CD4-positive, CD25-positive, alpha-beta regulatory T cell (primary cell): ENCODE measurements around the gene NT5C. TPM values are rescaled to one million over a fixed set of nuclear protein-coding genes. Genes with fewer than 3 reads are reported as not detected.

Experiments
- ATAC-seq, 2 donors: fragments of 150-1000 bp; cut with Tn5 transposase; one replicate each; pipeline ENCODE4 v1.10.0; 2021; ENCODE audit warnings: low read depth in 2 of 2, moderate number of reproducible peaks in 2 of 2, moderate library complexity in 1 of 2
- DNase-seq, 3 donors: peaks; one replicate each; pipeline versions ENCODE4 v3.0.0 to v3.0.0-alpha.2; 2012 to 2022; ENCODE audit warnings: mixed read lengths in 1 of 3
- H3K27ac ChIP-seq: one replicate; pipeline ENCODE4 v1.7.0; 2013; ENCODE audit warnings: mild to moderate bottlenecking, low read length; ENCODE audit not compliant: insufficient read depth, poor library complexity, severe bottlenecking
- H3K27me3 ChIP-seq: one replicate; pipeline ENCODE4 v1.7.0; 2013; ENCODE audit warnings: low read length; ENCODE audit not compliant: control insufficient read depth, insufficient read depth
- H3K36me3 ChIP-seq: one replicate; pipeline ENCODE4 v1.7.0; 2013; ENCODE audit warnings: mild to moderate bottlenecking, low read length, moderate library complexity; ENCODE audit not compliant: control insufficient read depth, insufficient read depth
- H3K4me1 ChIP-seq: 2 replicates; pipeline ENCODE4 v1.7.0; 2013; ENCODE audit warnings: mild to moderate bottlenecking, low read length; ENCODE audit not compliant: insufficient read depth, control insufficient read depth, poor library complexity, severe bottlenecking
- H3K4me3 ChIP-seq: one replicate; pipeline ENCODE4 v1.7.0; 2013; ENCODE audit warnings: low read depth, mild to moderate bottlenecking, low read length, moderate library complexity
- H3K9me3 ChIP-seq, 2 experiments: 1 replicate in 1 of 2; 2 replicates in 1 of 2; pipeline ENCODE4 v1.7.0; 2013; ENCODE audit warnings: low read length in 2 of 2, mild to moderate bottlenecking in 1 of 2, moderate library complexity in 1 of 2; ENCODE audit not compliant: control insufficient read depth in 2 of 2
- H3K27ac Mint-ChIP-seq, 3 donors: one replicate each; pipeline ENCODE4 v1.8.0; 2020 to 2022; ENCODE audit warnings: mild to moderate bottlenecking in 3 of 3, mixed read lengths in 3 of 3, moderate library complexity in 2 of 3
- H3K27me3 Mint-ChIP-seq: one replicate; pipeline ENCODE4 v1.8.0; 2022; ENCODE audit warnings: mild to moderate bottlenecking, mixed read lengths
- H3K36me3 Mint-ChIP-seq: one replicate; pipeline ENCODE4 v1.8.0; 2020; ENCODE audit warnings: mixed read lengths
- H3K4me1 Mint-ChIP-seq, 4 donors: one replicate each; pipeline ENCODE4 v1.8.0; 2020 to 2022; ENCODE audit warnings: mixed read lengths in 4 of 4, mild to moderate bottlenecking in 1 of 4
- H3K4me3 Mint-ChIP-seq, 4 donors: one replicate each; pipeline ENCODE4 v1.8.0; 2020 to 2022; ENCODE audit warnings: mild to moderate bottlenecking in 4 of 4, mixed read lengths in 4 of 4, moderate library complexity in 3 of 4
- H3K9me3 Mint-ChIP-seq, 7 donors: one replicate each; pipeline ENCODE4 v1.8.0; 2020 to 2022; ENCODE audit warnings: mixed read lengths in 7 of 7, mild to moderate bottlenecking in 3 of 7, moderate library complexity in 2 of 7
- polyA plus RNA-seq, 4 donors: library from polyadenylated mRNA; unstranded; fragments of 300-500 nt; fragmentation: Illumina TruSeq; gene quantifications; one replicate each; pipeline ENCODE4 v1.2.3, GENCODE V29; 2021
- total RNA-seq: library from RNA; stranded (reverse); gene quantifications from one replicate; pipeline ENCODE4 v1.2.3, GENCODE V29; 2022

The NT5C gene
- total and polyA plus RNA-seq, 5 donors from 2014 or later = 31.6 to 66.9 (median 57.1) TPM

- DNase-seq = no peak
- peaks cover 10% of the 10 kb centered on the region for H3K4me1 ChIP-seq
- Mint-ChIP-seq H3K36me3 (no peaks in the 10 kb centered on the region), H3K27me3 (no peaks in the 10 kb centered on the region), H3K27ac (no peak overlapping the region), H3K4me3 (no peak overlapping the region), H3K9me3 (peaks cover 0 to 1% (median 0%) of the 10 kb centered on the region in 7 donors), H3K4me1 (peaks cover 0 to 25% (median 9%) of the 10 kb centered on the region in 4 donors)
- H3K27me3 ChIP-seq = no peaks in the 10 kb centered on the region
- ATAC-seq = no peak
- no peak overlapping the region for H3K4me3 ChIP-seq
- H3K9me3 ChIP-seq = no peaks in the 10 kb centered on the region
- no peaks in the 10 kb centered on the region for H3K36me3 ChIP-seq
- H3K27ac ChIP-seq = no peak overlapping the region
Observed at GRCh38 chr17:75093548-75094158, 37.9 kb downstream of the NT5C start.

DNA sequence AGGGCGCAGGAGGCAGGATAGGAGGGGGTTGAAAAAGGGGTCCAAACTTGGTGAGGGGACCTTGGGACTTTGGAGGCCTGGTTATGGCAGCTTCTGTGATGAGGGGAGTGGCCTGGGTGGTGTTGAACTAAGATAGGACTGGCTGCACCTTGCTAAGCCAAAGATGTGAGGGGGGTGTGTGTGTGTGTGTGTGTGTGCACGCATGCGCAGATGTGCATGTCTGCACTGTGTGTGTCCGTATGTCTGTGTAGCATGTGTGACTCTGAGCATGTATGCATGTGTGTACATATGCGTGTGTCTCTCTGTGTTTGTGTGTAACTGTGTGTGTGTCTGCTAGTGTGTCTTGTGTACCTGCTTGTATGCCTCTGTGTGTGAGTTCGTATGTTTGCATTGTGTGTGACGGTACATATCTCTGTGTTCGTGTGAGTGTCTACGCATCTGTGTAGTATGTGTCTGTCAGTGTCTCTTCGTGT lies 39.7 kb downstream of the NT5C start:
- H3K27ac Mint-ChIP-seq = no peak overlapping the region
- H3K4me1 Mint-ChIP-seq = peaks cover 0 to 36% (median 11%) of the 10 kb centered on the region in 4 donors
- H3K36me3 Mint-ChIP-seq = no peaks in the 10 kb centered on the region

DNA sequence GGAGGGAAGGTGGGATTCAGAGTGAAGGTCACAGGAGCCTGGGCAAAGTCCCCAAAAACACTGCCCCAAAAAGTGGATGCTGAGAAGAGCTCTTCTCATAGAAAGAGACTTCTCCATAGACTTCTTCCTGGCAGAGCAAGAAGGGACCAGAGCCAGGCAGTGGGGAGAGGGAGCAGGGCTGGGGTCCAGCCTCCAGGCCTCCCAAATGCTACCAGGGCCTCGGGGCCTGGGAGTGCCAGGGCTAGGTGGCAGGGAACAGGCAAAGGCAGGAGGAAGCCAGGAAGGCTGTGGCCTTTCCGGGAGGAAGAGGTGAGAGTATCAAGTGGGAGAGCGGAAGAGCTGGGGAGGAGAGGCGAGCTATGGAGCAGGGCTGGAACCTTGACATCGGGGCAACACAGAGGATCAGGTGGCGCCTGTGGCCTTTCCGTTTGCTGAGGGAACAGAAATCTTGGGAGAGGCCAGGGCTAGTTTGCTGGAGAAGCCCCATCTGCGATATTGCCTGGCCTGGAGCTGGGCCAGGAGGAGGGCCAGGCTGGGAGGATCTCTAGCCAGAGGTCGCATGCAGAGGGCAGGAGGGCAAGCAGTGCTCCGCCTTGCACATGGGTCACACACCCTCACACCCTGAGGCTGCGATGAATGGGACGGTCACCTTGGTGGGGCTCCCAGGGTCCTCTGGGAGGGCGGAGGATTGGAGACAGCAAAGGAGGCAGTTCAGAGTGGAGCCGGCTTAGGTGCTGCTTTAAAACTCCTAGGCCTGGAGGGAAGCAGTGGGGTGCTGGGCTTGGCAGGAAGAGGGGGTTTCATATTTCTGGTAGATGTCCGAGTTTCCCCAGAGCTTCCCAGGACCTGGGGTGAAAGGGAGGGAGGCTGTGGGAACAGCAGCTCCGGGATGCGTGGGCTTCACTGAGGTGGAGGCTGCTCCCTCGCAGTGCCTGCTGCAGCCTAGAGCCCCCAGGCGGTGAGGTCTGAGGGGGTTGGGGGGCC lies 40.4 kb downstream of the NT5C start:
- peak overlapping the region in 1 of 3 donors; percentile 51 for H3K27ac Mint-ChIP-seq
- Histone ChIP-seq H3K27me3 (no peaks in the 10 kb centered on the region), H3K9me3 (no peaks in the 10 kb centered on the region), H3K27ac (no peak overlapping the region), H3K36me3 (no peaks in the 10 kb centered on the region), H3K4me3 (no peak overlapping the region), H3K4me1 (peaks cover 24% of the 10 kb centered on the region)
- no peak for ATAC-seq
- peak overlapping the region in 2 of 4 donors; percentile 25 to 35 for H3K4me3 Mint-ChIP-seq
- peaks cover 0 to 42% (median 13%) of the 10 kb centered on the region in 4 donors for H3K4me1 Mint-ChIP-seq
- H3K27me3 Mint-ChIP-seq = no peaks in the 10 kb centered on the region
- H3K9me3 Mint-ChIP-seq = no peaks in the 10 kb centered on the region
- DNase-seq = no peak
- no peaks in the 10 kb centered on the region for H3K36me3 Mint-ChIP-seq

More for the DNA sequence above, 39.7 kb downstream of the NT5C start:
- no peaks in the 10 kb centered on the region for H3K36me3 ChIP-seq
- DNase-seq = no peak
- H3K4me1 ChIP-seq = peaks cover 24% of the 10 kb centered on the region
- Mint-ChIP-seq H3K27me3 (no peaks in the 10 kb centered on the region), H3K9me3 (no peaks in the 10 kb centered on the region), H3K4me3 (peak overlapping the region in 3 of 4 donors; percentile 20 to 58 (median 49))
- no peak overlapping the region for H3K4me3 ChIP-seq
- ATAC-seq = no peak
- H3K9me3 ChIP-seq = no peaks in the 10 kb centered on the region
- H3K27me3 ChIP-seq = no peaks in the 10 kb centered on the region
- H3K27ac ChIP-seq = no peak overlapping the region

DNA sequence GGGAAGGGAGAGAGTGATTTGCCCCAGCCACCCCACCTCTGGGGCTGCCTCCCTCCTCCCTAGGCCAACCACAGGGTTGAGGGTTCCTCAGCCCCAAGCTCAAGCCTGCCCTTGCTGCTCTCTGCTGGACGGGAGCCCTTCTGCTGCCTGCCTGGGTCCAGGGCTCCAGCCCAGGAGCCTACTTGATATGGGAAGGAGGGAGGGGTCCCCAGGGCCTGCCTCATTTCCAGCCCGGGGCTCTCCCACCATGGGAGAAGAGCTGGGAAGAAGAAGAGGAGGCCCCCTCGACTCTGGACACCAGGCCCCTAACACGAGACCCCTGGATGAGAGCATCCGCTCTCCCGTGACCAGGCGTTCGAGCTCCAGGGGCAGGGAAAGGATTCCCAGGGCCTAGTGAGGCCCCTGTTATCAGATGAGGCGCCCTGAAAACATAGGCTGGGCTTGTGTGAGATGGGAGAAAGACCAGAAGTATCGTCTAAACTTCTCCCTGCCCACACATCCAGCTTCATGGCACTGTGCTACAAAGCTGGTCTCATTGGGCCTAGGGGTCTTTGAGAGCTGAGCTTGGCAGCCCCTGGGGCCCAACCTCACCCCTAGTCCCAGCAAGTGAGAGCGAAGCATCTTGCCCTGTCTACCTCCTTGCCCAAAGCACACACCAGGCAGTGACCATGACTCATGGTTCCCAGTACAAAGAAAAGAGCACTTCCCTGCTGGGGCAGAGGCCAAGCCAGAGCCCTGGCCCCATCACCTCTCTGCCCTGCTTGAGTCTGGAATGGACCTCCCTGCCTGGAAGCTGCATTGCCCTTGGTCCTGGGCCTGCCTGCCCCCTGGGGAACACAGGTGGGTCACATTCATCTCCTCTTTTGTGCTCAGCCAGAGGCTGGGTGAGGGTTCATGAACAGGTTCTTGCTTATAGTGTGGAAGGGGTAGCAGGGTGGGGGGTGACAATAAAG lies 42.8 kb downstream of the NT5C start:
- peaks cover 24% of the 10 kb centered on the region for H3K4me1 ChIP-seq
- ATAC-seq (peak in 1 of 2 donors; percentile 17), DNase-seq (no peak)
- Mint-ChIP-seq H3K4me3 (peak overlapping the region; percentile 79 to 86 (median 80)), H3K9me3 (no peaks in the 10 kb centered on the region), H3K27ac (peak overlapping the region; percentile 62 to 89 (median 76)), H3K27me3 (no peaks in the 10 kb centered on the region), H3K36me3 (no peaks in the 10 kb centered on the region), H3K4me1 (peaks cover 0 to 51% (median 13%) of the 10 kb centered on the region in 4 donors)
- no peaks in the 10 kb centered on the region for H3K9me3 ChIP-seq
- H3K4me3 ChIP-seq = no peak overlapping the region
- no peaks in the 10 kb centered on the region for H3K36me3 ChIP-seq
- no peak overlapping the region for H3K27ac ChIP-seq
- H3K27me3 ChIP-seq = no peaks in the 10 kb centered on the region

DNA sequence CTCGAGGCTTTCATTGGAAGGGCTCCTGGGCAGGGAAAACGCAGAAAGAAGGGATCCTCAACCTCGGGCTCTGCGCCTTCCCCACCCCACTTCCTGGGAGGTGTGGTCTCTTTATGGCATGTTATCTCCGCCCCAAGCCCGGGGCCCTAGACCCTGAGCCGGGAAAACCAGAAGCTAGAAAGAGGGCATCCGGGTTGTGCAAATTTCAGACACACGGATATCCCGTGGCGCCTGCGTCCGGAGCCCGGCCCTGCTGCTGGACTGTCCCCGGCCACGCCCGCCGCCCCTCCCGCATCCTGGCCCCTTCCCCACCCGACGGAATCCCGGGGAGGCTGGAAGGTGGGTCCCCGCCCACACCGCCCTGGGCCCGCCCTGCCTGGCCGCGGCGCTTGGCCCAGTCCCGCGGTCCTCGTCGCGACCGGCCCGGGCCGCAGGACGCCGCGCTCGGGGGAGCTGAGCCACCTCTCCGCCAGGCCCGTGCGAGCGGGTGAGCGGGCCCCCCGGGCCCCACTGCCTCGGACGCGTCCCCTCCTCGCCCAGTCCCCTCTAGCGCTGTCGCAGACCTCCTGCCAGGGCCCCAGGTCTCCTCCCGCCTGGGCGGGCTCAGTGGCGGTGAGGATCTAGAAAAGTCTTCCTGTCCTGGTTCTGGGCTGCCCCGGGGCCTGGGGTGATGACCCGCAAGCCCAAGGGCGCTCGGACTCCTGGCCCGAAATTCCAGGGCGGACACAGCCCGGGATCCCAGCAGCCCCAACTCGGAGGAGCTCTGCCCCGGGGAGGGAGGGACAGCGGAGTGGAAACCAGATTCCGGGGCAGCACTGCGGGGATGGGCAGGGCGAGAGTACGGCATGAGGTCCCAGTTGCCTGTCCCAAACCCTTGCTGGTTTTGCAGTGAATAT lies 43.7 kb downstream of the NT5C start, which contains the start of gene SLC16A5:
Gene SLC16A5, plus strand, starts transcription at position 397 of the 896 bp plus-strand sequence. CDS start 5,683 bp downstream, outside the sequence.
- Mint-ChIP-seq H3K27me3 (no peaks in the 10 kb centered on the region), H3K27ac (peak within 1 kb of the TSS; percentile 86 to 92 (median 89))

GRCh38 chr17:75087182-75087557 lies 44.4 kb downstream of the NT5C start:
- Histone ChIP-seq H3K4me3 (peak overlapping the region; percentile 55), H3K27ac (peak overlapping the region; percentile 68), H3K27me3 (no peaks in the 10 kb centered on the region), H3K36me3 (no peaks in the 10 kb centered on the region), H3K9me3 (no peaks in the 10 kb centered on the region), H3K4me1 (peaks cover 24% of the 10 kb centered on the region)
- H3K4me3 Mint-ChIP-seq = peak overlapping the region; percentile 77 to 87 (median 86)
- H3K27ac Mint-ChIP-seq = peak overlapping the region; percentile 86 to 92 (median 86)
- ATAC-seq = no peak
- no peaks in the 10 kb centered on the region for H3K9me3 Mint-ChIP-seq
- peaks cover 0 to 50% (median 12%) of the 10 kb centered on the region in 4 donors for H3K4me1 Mint-ChIP-seq
- no peaks in the 10 kb centered on the region for H3K36me3 Mint-ChIP-seq
- H3K27me3 Mint-ChIP-seq = no peaks in the 10 kb centered on the region
- no peak for DNase-seq

More for the DNA sequence above, 43.7 kb downstream of the NT5C start, which contains the start of gene SLC16A5:
- peaks cover 24% of the 10 kb centered on the region for H3K4me1 ChIP-seq
- ATAC-seq = peak; percentile 56 to 67
- H3K9me3 ChIP-seq = no peaks in the 10 kb centered on the region
- no peaks in the 10 kb centered on the region for H3K36me3 Mint-ChIP-seq
- H3K9me3 Mint-ChIP-seq = no peaks in the 10 kb centered on the region
- no peaks in the 10 kb centered on the region for H3K36me3 ChIP-seq
- peaks cover 0 to 51% (median 13%) of the 10 kb centered on the region in 4 donors for H3K4me1 Mint-ChIP-seq
- peak; percentile 29 to 64 (median 31) for DNase-seq
- no peaks in the 10 kb centered on the region for H3K27me3 ChIP-seq
- H3K27ac ChIP-seq = peak within 1 kb of the TSS; percentile 68
- peak within 1 kb of the TSS; percentile 85 to 91 (median 86) for H3K4me3 Mint-ChIP-seq
- H3K4me3 ChIP-seq = peak within 1 kb of the TSS; percentile 55
